ENCODE results near the gene IL17REL. TPM values are rescaled to one million over a fixed set of nuclear protein-coding genes. Genes with fewer than 3 reads are reported as not detected.
A peak's percentile ranks its signal among the peaks of the same experiment; 100 is the strongest.

The IL17REL gene
- 0.07 TPM in 1 of 2 replicates, not detected in the other for total RNA-seq
- long read RNA-seq: 0 reads

GRCh38 chr22:50012211-50013181, at the start of gene IL17REL:
TSS of gene IL17REL (minus strand) at chr22:50012765. CDS start at chr22:50012646, 119 bp downstream.
- Mint-ChIP-seq H3K9me3 (no peaks in the 10 kb centered on the region), H3K27me3 (ENCODE audit: low read depth) (peaks cover 44% of the 10 kb centered on the region), H3K36me3 (ENCODE audit: low read depth) (no peaks in the 10 kb centered on the region), H3K4me3 (no peak within 1 kb of the TSS), H3K27ac (ENCODE audit: unreplicated experiment) (no peak within 1 kb of the TSS), H3K4me1 (no peaks in the 10 kb centered on the region)
- no peak for DNase-seq (ENCODE audit: low read depth, low spot score)
- TF ChIP-seq, protein P1, sequence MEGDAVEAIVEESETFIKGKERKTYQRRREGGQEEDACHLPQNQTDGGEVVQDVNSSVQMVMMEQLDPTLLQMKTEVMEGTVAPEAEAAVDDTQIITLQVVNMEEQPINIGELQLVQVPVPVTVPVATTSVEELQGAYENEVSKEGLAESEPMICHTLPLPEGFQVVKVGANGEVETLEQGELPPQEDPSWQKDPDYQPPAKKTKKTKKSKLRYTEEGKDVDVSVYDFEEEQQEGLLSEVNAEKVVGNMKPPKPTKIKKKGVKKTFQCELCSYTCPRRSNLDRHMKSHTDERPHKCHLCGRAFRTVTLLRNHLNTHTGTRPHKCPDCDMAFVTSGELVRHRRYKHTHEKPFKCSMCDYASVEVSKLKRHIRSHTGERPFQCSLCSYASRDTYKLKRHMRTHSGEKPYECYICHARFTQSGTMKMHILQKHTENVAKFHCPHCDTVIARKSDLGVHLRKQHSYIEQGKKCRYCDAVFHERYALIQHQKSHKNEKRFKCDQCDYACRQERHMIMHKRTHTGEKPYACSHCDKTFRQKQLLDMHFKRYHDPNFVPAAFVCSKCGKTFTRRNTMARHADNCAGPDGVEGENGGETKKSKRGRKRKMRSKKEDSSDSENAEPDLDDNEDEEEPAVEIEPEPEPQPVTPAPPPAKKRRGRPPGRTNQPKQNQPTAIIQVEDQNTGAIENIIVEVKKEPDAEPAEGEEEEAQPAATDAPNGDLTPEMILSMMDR (conservative IDR thresholded peaks at IDR 0.05): no peak

DNA sequence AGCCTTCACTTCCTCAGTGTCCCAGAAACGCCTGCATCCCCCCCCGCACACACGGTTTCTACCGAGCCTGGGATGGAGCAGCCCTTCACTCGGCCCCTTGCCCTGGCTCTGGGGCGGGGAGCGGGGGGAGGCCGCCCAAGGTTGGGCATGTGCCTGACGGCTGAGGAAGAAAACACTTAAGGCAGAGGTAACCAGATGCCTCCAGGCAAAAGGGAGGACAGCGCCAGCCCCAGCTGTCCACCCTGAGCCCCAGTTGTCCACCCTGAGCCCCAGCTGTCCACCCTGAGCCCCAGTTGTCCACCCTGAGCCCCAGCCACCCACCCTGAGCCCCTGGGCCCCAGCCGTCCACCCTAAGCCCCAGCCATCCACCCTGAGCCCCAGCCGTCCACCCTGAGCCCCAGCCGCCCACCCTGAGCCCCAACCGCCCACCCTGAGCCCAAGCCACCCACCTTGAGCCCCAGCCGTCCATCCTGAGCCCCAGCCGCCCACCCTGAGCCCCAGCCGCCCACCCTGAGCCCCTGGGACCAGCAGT, 49.3 kb upstream of the IL17REL start:
- TF ChIP-seq, protein P1 (conservative IDR thresholded peaks at IDR 0.05): no peak
- Mint-ChIP-seq H3K4me1 (peaks cover 14% of the 10 kb centered on the region), H3K27ac (ENCODE audit: unreplicated experiment) (no peak overlapping the region)

GRCh38 chr22:50061141-50061823, 48.7 kb upstream of the IL17REL start:
- Mint-ChIP-seq H3K27me3 (ENCODE audit: low read depth) (peaks cover 13% of the 10 kb centered on the region), H3K4me1 (peaks cover 14% of the 10 kb centered on the region), H3K27ac (ENCODE audit: unreplicated experiment) (no peak overlapping the region), H3K9me3 (no peaks in the 10 kb centered on the region), H3K36me3 (ENCODE audit: low read depth) (no peaks in the 10 kb centered on the region), H3K4me3 (no peak overlapping the region)
- DNase-seq (ENCODE audit: low read depth, low spot score): no peak
- TF ChIP-seq, protein P1 (conservative IDR thresholded peaks at IDR 0.05): no peak

More for the DNA sequence above, 49.3 kb upstream of the IL17REL start:
- Mint-ChIP-seq H3K36me3 (ENCODE audit: low read depth) (no peaks in the 10 kb centered on the region), H3K4me3 (no peak overlapping the region), H3K9me3 (no peaks in the 10 kb centered on the region), H3K27me3 (ENCODE audit: low read depth) (peaks cover 13% of the 10 kb centered on the region)
- no peak for DNase-seq (ENCODE audit: low read depth, low spot score)

DNA sequence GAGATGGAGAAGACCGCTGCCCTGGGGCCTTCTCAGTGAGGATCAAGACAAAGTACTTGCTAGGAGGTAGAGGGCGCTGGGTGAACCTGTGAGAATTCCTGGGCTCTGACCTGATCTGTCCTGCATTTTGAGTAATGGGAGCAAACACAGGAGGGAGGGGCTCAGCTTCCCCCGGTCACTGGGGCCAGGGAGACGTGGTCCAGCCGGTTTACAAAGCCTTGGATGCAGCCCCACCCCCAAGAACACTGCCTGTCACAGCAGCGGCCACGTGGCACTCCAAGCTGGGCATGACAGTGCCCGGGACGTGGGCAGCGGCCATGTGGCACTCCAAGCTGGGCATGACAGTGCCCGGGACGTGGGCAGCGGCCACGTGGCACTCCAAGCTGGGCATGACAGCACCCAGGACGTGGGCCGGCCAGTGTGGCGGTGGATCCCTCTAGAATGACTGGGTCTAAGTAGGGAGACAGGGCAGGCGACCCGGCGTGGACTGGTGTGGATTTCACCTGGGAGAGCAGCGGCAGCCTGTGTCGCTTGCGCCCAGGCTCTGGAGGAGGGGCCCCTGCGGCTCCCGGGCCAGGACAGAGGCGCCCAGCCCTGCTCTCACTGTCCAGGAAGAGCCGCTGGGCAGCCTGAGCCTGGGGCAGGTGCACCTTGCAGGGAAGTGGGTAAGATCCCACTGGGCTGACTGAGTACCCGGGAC, 48.0 kb upstream of the IL17REL start:
- peaks cover 14% of the 10 kb centered on the region for H3K4me1 Mint-ChIP-seq
- H3K4me3 Mint-ChIP-seq: no peak overlapping the region
- no peak for DNase-seq (ENCODE audit: low read depth, low spot score)
- no peaks in the 10 kb centered on the region for H3K36me3 Mint-ChIP-seq (ENCODE audit: low read depth)
- H3K27me3 Mint-ChIP-seq (ENCODE audit: low read depth): peaks cover 16% of the 10 kb centered on the region
- TF ChIP-seq, protein P1 (conservative IDR thresholded peaks at IDR 0.05): no peak
- H3K27ac Mint-ChIP-seq (ENCODE audit: unreplicated experiment): no peak overlapping the region
- no peaks in the 10 kb centered on the region for H3K9me3 Mint-ChIP-seq

GRCh38 chr22:50059881-50060262, 47.3 kb upstream of the IL17REL start:
- TF ChIP-seq, protein P1 (conservative IDR thresholded peaks at IDR 0.05): no peak
- no peaks in the 10 kb centered on the region for H3K36me3 Mint-ChIP-seq (ENCODE audit: low read depth)
- no peak overlapping the region for H3K27ac Mint-ChIP-seq (ENCODE audit: unreplicated experiment)
- no peaks in the 10 kb centered on the region for H3K9me3 Mint-ChIP-seq
- peaks cover 14% of the 10 kb centered on the region for H3K4me1 Mint-ChIP-seq
- DNase-seq (ENCODE audit: low read depth, low spot score): no peak
- peak overlapping the region; percentile 74 for H3K4me3 Mint-ChIP-seq
- H3K27me3 Mint-ChIP-seq (ENCODE audit: low read depth): peaks cover 16% of the 10 kb centered on the region

Data from neural crest cell (in vitro differentiated cells).